HG03060 (cell line): ENCODE data around the gene SESN3.

ENCODE experiments used
- ATAC-seq: cut with Tn5 transposase; IDR thresholded peaks from one replicate; pipeline ENCODE4 v1.9.1; 2021; ENCODE audit warnings: low read depth, moderate number of reproducible peaks; ENCODE audit not compliant: unreplicated experiment

SESN3 gene

GRCh38 chr11:95135880-95136279 is 95.1 kb downstream of the SESN3 start:
- ATAC-seq, result no peak

GRCh38 chr11:95135155-95135554 is 95.8 kb downstream of the SESN3 start:
- no peak for ATAC-seq

DNA sequence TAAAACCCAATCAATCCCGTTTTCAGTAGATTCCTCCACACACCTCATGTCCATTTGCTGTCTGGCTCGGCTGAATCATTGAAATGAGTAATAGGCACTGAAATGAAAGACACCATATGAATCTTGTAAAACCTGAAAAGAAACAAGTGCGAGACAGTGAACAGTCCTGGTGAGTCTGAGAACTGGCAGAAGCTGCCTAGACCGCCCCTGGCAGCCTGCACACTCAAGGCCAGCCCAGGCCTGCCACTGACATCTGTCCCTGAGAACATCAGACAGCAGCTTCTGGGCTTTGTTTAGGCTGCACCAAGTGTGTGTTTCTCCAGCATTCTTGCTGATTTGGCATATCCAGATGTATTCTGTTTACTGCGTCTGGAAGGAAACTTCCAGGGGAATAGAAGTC is 96.5 kb downstream of the SESN3 start:
- no peak for ATAC-seq

DNA sequence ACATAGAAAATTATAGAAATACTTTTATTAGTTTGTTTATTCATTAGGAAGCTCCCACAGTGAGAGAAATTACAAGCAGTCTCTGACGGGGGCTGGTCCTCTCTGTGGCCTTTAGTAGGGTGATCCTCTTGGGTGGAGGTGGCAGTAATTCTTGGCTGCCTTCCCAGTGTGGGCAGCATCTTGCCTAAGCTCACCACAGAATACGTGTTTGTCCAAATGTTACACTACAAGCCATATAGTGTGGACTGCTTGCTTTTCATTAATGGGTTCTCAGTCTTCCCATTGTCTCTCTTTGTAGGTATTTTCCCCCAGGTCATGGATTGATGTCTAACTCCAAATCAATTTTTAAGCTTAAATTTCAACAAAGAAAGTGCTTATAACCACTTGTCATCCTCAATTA is 98.0 kb downstream of the SESN3 start:
- no peak for ATAC-seq

DNA sequence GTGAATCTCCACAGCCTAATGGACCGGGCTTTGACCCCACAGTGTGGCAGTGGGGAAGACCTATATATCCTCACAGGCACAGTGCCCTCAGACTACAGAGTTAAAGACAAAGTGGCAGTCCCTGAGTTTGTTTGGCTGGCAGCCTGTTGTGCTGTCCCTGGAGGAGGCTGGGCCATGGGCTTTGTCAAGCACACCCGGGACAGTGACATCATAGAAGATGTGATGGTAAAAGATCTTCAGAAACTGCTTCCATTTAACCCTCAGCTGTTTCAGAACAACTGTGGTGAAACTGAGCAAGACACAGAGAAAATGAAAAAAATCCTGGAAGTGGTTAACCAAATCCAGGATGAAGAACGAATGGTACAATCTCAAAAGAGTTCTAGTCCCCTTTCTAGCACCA is 102.4 kb downstream of the SESN3 start:
- no peak for ATAC-seq

GRCh38 chr11:95123556-95123955 is 107.4 kb downstream of the SESN3 start:
- ATAC-seq, result no peak

DNA sequence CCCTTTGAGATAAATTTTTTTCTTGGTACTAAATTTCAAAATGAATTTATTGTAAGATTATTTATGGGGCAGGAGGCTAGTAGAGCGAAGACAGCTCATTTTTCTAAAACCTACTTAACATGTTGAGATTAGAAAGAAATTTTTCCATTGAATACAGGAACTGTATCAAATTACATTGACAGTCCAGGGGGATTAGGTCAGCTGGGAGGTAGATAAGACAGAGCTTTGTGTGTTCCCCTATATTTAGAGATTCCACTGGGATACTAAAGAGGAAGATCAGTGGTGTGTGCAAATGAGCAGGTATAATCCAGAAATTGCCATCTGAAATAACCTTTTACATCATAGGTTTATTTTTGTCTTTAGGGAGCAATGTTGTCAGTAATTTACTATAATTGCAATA is 109.3 kb downstream of the SESN3 start:
- ATAC-seq, result no peak

GRCh38 chr11:95119361-95120060 is 111.5 kb downstream of the SESN3 start:
- no peak for ATAC-seq

- no peak for ATAC-seq
These were observed 115.4 kb downstream of the SESN3 start for GRCh38 chr11:95115597-95115996.
